Neural progenitor cell (in vitro differentiated cells): ENCODE measurements around the gene INPP5E.

Source experiments
- EZH2 ChIP-seq: fragments of 200-600 bp; sonication (generic); IDR thresholded peaks from 2 replicates; pipeline ENCODE4 v1.6.1; 2017; ENCODE audit warnings: antibody characterized with exemption, mild to moderate bottlenecking, moderate library complexity
- EZH2phosphoT487 ChIP-seq: fragments of 200-600 bp; sonication (generic); IDR thresholded peaks from 2 replicates; pipeline ENCODE4 v1.6.1; 2017; ENCODE audit warnings: antibody characterized with exemption
- TF ChIP-seq, protein P1 (sequence below): fragments of 200-600 bp; sonication (generic); IDR thresholded peaks from 2 replicates; pipeline ENCODE4 v1.5.1; 2017; ENCODE audit warnings: antibody characterized with exemption, mild to moderate bottlenecking

GRCh38 chr9:136387217-136387616 lies 52.4 kb downstream of the INPP5E start:
- no peak for TF ChIP-seq EZH2
- TF ChIP-seq, protein P1, sequence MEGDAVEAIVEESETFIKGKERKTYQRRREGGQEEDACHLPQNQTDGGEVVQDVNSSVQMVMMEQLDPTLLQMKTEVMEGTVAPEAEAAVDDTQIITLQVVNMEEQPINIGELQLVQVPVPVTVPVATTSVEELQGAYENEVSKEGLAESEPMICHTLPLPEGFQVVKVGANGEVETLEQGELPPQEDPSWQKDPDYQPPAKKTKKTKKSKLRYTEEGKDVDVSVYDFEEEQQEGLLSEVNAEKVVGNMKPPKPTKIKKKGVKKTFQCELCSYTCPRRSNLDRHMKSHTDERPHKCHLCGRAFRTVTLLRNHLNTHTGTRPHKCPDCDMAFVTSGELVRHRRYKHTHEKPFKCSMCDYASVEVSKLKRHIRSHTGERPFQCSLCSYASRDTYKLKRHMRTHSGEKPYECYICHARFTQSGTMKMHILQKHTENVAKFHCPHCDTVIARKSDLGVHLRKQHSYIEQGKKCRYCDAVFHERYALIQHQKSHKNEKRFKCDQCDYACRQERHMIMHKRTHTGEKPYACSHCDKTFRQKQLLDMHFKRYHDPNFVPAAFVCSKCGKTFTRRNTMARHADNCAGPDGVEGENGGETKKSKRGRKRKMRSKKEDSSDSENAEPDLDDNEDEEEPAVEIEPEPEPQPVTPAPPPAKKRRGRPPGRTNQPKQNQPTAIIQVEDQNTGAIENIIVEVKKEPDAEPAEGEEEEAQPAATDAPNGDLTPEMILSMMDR: no peak
- no peak for TF ChIP-seq EZH2phosphoT487
